ENCODE measurements around the gene ATG4B. TPM values are rescaled to one million over a fixed set of nuclear protein-coding genes. Genes with fewer than 3 reads are reported as not detected.

The ATG4B gene
- total RNA-seq, 3 donors from 2014 or later, result 47.7 to 71.1 (median 64.2) TPM

- no peak for DNase-seq (ENCODE audit: low spot score in 2 of 2)
- intact Hi-C loops (cut with DNase I; ENCODE audit: low total_unique reads), result no loop called here
- TF ChIP-seq CTCF (IDR thresholded peaks at IDR 0.05) (no peak), POLR2AphosphoS5 (IDR thresholded peaks at IDR 0.05) (no peak), POLR2A (IDR thresholded peaks at IDR 0.05) (no peak)
- Histone ChIP-seq H3K9me3 (no peaks in the 10 kb centered on the region), H3K36me3 (no peaks in the 10 kb centered on the region), H3K27ac (peak overlapping the region in 1 of 2 donors; percentile 36), H3K4me1 (no peaks in the 10 kb centered on the region), H3K4me3 (no peak overlapping the region), H3K27me3 (no peaks in the 10 kb centered on the region)
These were observed 28.4 kb downstream of the ATG4B start for GRCh38 chr2:241665731-241666440.

- intact Hi-C loops (cut with DNase I; ENCODE audit: low total_unique reads), result no loop called here
- Histone ChIP-seq H3K4me1 (no peaks in the 10 kb centered on the region), H3K27me3 (no peaks in the 10 kb centered on the region), H3K27ac (no peak overlapping the region), H3K36me3 (no peaks in the 10 kb centered on the region), H3K4me3 (no peak overlapping the region), H3K9me3 (no peaks in the 10 kb centered on the region)
- TF ChIP-seq POLR2AphosphoS5 (IDR thresholded peaks at IDR 0.05) (no peak), CTCF (IDR thresholded peaks at IDR 0.05) (no peak), POLR2A (IDR thresholded peaks at IDR 0.05) (no peak)
- no peak for DNase-seq (ENCODE audit: low spot score in 2 of 2)
These were observed 29.3 kb downstream of the ATG4B start for GRCh38 chr2:241666627-241667400.

- TF ChIP-seq POLR2A (IDR thresholded peaks at IDR 0.05), result no peak
- no peak for TF ChIP-seq POLR2AphosphoS5 (IDR thresholded peaks at IDR 0.05)
- TF ChIP-seq CTCF (IDR thresholded peaks at IDR 0.05), result no peak
- no peaks in the 10 kb centered on the region for H3K27me3 ChIP-seq
- intact Hi-C loops (cut with DNase I; ENCODE audit: low total_unique reads), result no loop called here
- no peaks in the 10 kb centered on the region for H3K4me1 ChIP-seq
- no peak overlapping the region for H3K27ac ChIP-seq
- no peak for DNase-seq (ENCODE audit: low spot score in 2 of 2)
- H3K36me3 ChIP-seq, result no peaks in the 10 kb centered on the region
- H3K9me3 ChIP-seq, result no peaks in the 10 kb centered on the region
- no peak overlapping the region for H3K4me3 ChIP-seq
These were observed 30.9 kb downstream of the ATG4B start for GRCh38 chr2:241668354-241668753.

- no peak overlapping the region for H3K4me3 ChIP-seq
- no peak overlapping the region for H3K27ac ChIP-seq
- H3K36me3 ChIP-seq, result no peaks in the 10 kb centered on the region
- no peaks in the 10 kb centered on the region for H3K4me1 ChIP-seq
- TF ChIP-seq POLR2A (IDR thresholded peaks at IDR 0.05) (no peak), CTCF (IDR thresholded peaks at IDR 0.05) (no peak), POLR2AphosphoS5 (IDR thresholded peaks at IDR 0.05) (no peak)
- no peak for DNase-seq (ENCODE audit: low spot score in 2 of 2)
- H3K27me3 ChIP-seq, result no peaks in the 10 kb centered on the region
- no peaks in the 10 kb centered on the region for H3K9me3 ChIP-seq
- intact Hi-C loops (cut with DNase I; ENCODE audit: low total_unique reads), result no loop called here
These were observed 31.3 kb downstream of the ATG4B start for GRCh38 chr2:241668839-241669238.
